RWPE2 (cell line): Measurements from ENCODE around the gene HSP90AB1.
"Not testable (repeated sequence)": the region's sequence is repeated elsewhere in the genome, so short reads cannot be mapped to it uniquely, and the experiment has no call there.

ENCODE experiments used
- ATAC-seq: fragments of 200-7000 bp; cut with Tn5 transposase; 3 replicates; pipeline ENCODE4 v1.9.1; 2021; ENCODE audit warnings: low read depth
- DNase-seq: peaks from one replicate; pipeline ENCODE4 v3.0.0-alpha.2; 2020; ENCODE audit warnings: low spot score
- H3K27ac ChIP-seq: fragments of 450-650 bp; 2 replicates; pipeline ENCODE4 v1.5.1; 2017; ENCODE audit warnings: mild to moderate bottlenecking; ENCODE audit not compliant: poor library complexity, severe bottlenecking
- H3K27me3 ChIP-seq: fragments of 250-450 bp; sonication (Bioruptor Pico); 2 replicates; pipeline ENCODE4 v1.5.1; 2021; ENCODE audit warnings: mild to moderate bottlenecking, moderate library complexity; ENCODE audit not compliant: insufficient read depth, poor library complexity, severe bottlenecking
- H3K36me3 ChIP-seq: fragments of 250-450 bp; sonication (Bioruptor Pico); 2 replicates; pipeline ENCODE4 v1.5.1; 2020; ENCODE audit warnings: low read depth, mild to moderate bottlenecking, moderate library complexity
- H3K4me1 ChIP-seq: fragments of 250-450 bp; sonication (Bioruptor Pico); 2 replicates; pipeline ENCODE4 v1.5.1; 2021; ENCODE audit warnings: mild to moderate bottlenecking, moderate library complexity; ENCODE audit not compliant: insufficient read depth, poor library complexity, severe bottlenecking
- H3K4me3 ChIP-seq: fragments of 250-450 bp; sonication (Bioruptor Pico); 2 replicates; pipeline ENCODE4 v1.5.1; 2021; ENCODE audit warnings: mild to moderate bottlenecking, moderate library complexity; ENCODE audit not compliant: severe bottlenecking
- H3K9me3 ChIP-seq: fragments of 250-450 bp; sonication (Bioruptor Pico); 2 replicates; pipeline ENCODE4 v1.5.1; 2021; ENCODE audit warnings: mild to moderate bottlenecking, moderate library complexity; ENCODE audit not compliant: severe bottlenecking
- CTCF ChIP-seq: fragments of 450-650 bp; IDR thresholded peaks from one replicate; pipeline ENCODE4 v1.5.1; 2017; ENCODE audit warnings: mild to moderate bottlenecking, moderate library complexity; ENCODE audit not compliant: poor library complexity, severe bottlenecking

HSP90AB1 gene

GRCh38 chr6:44230034-44230675 lies 16.7 kb upstream of the HSP90AB1 start:
- no peak overlapping the region for H3K4me3 ChIP-seq
- H3K27ac ChIP-seq, result no peak overlapping the region
- H3K9me3 ChIP-seq, result no peaks in the 10 kb centered on the region
- no peak for DNase-seq
- H3K27me3 ChIP-seq, result no peaks in the 10 kb centered on the region
- H3K4me1 ChIP-seq, result no peaks in the 10 kb centered on the region
- peaks cover 30% of the 10 kb centered on the region for H3K36me3 ChIP-seq
- ATAC-seq, result no peak
- no peak for TF ChIP-seq CTCF

DNA sequence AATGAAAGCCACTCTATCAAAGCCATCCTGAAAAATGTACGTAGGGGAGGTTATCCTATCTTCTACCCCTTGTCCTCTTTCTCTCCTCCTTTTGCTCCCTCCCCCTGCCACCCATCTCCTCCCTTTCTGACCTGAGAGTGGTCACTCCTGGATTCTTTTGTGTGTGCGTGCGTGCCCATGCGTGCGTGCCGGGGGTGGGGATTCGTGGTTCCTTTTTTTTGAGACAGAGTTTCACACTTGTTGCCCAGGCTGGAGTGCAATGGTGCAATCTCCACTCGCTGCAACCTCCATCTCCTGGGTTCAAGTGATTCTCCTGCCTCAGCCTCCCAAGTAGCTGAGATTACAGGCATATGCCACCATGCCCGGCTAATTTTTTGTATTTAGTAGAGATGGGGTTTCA lies 15.5 kb upstream of the HSP90AB1 start:
- not testable (repeated sequence) for DNase-seq, ATAC-seq, H3K4me3 ChIP-seq, H3K9me3 ChIP-seq, H3K4me1 ChIP-seq, H3K27me3 ChIP-seq, H3K27ac ChIP-seq
- peaks cover 36% of the 10 kb centered on the region for H3K36me3 ChIP-seq

GRCh38 chr6:44232676-44233566 lies 14.0 kb upstream of the HSP90AB1 start:
- TF ChIP-seq CTCF, result no peak
- no peaks in the 10 kb centered on the region for H3K9me3 ChIP-seq
- H3K4me3 ChIP-seq, result no peak overlapping the region
- H3K27ac ChIP-seq, result peak overlapping the region; percentile 64
- peaks cover 32% of the 10 kb centered on the region for H3K36me3 ChIP-seq
- no peaks in the 10 kb centered on the region for H3K27me3 ChIP-seq
- H3K4me1 ChIP-seq, result peaks cover 7% of the 10 kb centered on the region
- ATAC-seq (no peak), DNase-seq (no peak)

DNA sequence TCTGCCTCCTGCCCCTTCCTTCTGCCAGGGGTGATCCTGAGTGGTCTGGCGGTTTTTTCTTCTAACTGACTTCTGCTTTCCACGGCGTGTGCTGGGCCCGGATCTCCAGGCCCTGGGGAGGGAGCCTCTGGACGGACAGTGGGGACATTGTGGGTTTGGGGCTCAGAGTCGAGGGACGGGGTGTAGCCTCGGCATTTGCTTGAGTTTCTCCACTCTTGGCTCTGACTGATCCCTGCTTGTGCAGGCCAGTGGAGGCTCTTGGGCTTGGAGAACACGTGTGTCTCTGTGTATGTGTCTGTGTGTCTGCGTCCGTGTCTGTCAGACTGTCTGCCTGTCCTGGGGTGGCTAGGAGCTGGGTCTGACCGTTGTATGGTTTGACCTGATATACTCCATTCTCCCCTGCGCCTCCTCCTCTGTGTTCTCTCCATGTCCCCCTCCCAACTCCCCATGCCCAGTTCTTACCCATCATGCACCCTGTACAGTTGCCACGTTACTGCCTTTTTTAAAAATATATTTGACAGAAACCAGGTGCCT lies 13.3 kb upstream of the HSP90AB1 start:
- no peak for TF ChIP-seq CTCF
- no peaks in the 10 kb centered on the region for H3K27me3 ChIP-seq
- H3K36me3 ChIP-seq, result peaks cover 32% of the 10 kb centered on the region
- no peak overlapping the region for H3K4me3 ChIP-seq
- DNase-seq, result no peak
- no peaks in the 10 kb centered on the region for H3K9me3 ChIP-seq
- ATAC-seq, result no peak
- H3K4me1 ChIP-seq, result peaks cover 7% of the 10 kb centered on the region
- H3K27ac ChIP-seq, result peak overlapping the region; percentile 64

GRCh38 chr6:44234101-44235025 lies 12.5 kb upstream of the HSP90AB1 start:
- no peaks in the 10 kb centered on the region for H3K27me3 ChIP-seq
- ATAC-seq, result peak; percentile 28; the same call in 1 of the 3 replicates
- H3K4me1 ChIP-seq, result peaks cover 7% of the 10 kb centered on the region
- H3K9me3 ChIP-seq, result no peaks in the 10 kb centered on the region
- TF ChIP-seq CTCF, result peak; percentile 38
- H3K27ac ChIP-seq, result peak overlapping the region; percentile 64
- H3K4me3 ChIP-seq, result no peak overlapping the region
- peak; percentile 48 for DNase-seq
- peaks cover 32% of the 10 kb centered on the region for H3K36me3 ChIP-seq
